DOHH2 (cell line): ENCODE results near the gene ALKBH8.

Source experiments
- H3F3A ChIP-seq: fragments of 200-600 bp; sonication (generic), shearing (Covaris generic); 2 replicates; pipeline ENCODE4 v1.6.0; 2016; ENCODE audit warnings: antibody characterized with exemption, mild to moderate bottlenecking; ENCODE audit not compliant: control insufficient read depth, insufficient read depth
- H3K27ac ChIP-seq: fragments of 200-600 bp; sonication (generic); 2 replicates; pipeline ENCODE4 v1.5.1; 2014; ENCODE audit warnings: low read depth, mild to moderate bottlenecking, low read length, moderate library complexity
- H3K27me3 ChIP-seq: fragments of 200-600 bp; sonication (generic); 2 replicates; pipeline ENCODE4 v1.6.1; 2014; ENCODE audit warnings: mild to moderate bottlenecking, low read length, mixed read lengths; ENCODE audit not compliant: control insufficient read depth
- H3K36me3 ChIP-seq: fragments of 200-600 bp; sonication (generic); 2 replicates; pipeline ENCODE4 v1.6.1; 2014; ENCODE audit warnings: mild to moderate bottlenecking, low read length, moderate library complexity, mixed read lengths; ENCODE audit not compliant: control insufficient read depth
- H3K4me1 ChIP-seq: fragments of 200-600 bp; sonication (generic); 2 replicates; pipeline ENCODE4 v1.6.1; 2014; ENCODE audit warnings: mild to moderate bottlenecking, low read length, mixed read lengths; ENCODE audit not compliant: control insufficient read depth
- H3K4me2 ChIP-seq: fragments of 200-600 bp; sonication (generic); 2 replicates; pipeline ENCODE4 v1.6.0; 2014; ENCODE audit warnings: mild to moderate bottlenecking, low read length, moderate library complexity
- H3K4me3 ChIP-seq: fragments of 200-600 bp; sonication (generic); 2 replicates; pipeline ENCODE4 v1.5.1; 2014; ENCODE audit warnings: mild to moderate bottlenecking, low read length, mixed read lengths
- H3K79me2 ChIP-seq: fragments of 200-600 bp; sonication (generic); 2 replicates; pipeline ENCODE4 v1.6.1; 2014; ENCODE audit warnings: mild to moderate bottlenecking, low read length, mixed read lengths; ENCODE audit not compliant: control insufficient read depth
- H3K9me2 ChIP-seq: fragments of 200-600 bp; sonication (generic); replicated peaks from 2 replicates; pipeline ENCODE4 v1.6.1; 2014; ENCODE audit warnings: mild to moderate bottlenecking, low read length, mixed read lengths; ENCODE audit not compliant: control insufficient read depth
- H3K9me3 ChIP-seq: fragments of 200-600 bp; sonication (generic); 2 replicates; pipeline ENCODE4 v1.6.1; 2014; ENCODE audit warnings: antibody characterized with exemption, low read length, mixed read lengths; ENCODE audit not compliant: control insufficient read depth, insufficient read depth
- H4K20me1 ChIP-seq: fragments of 200-600 bp; sonication (generic); 2 replicates; pipeline ENCODE4 v1.6.0; 2014; ENCODE audit warnings: low read depth, mild to moderate bottlenecking, antibody characterized with exemption, low read length, moderate library complexity; ENCODE audit not compliant: control insufficient read depth, insufficient read depth
- EZH2phosphoT487 ChIP-seq: fragments of 200-600 bp; sonication (generic); IDR thresholded peaks from 2 replicates; pipeline ENCODE4 v1.6.1; 2017; ENCODE audit warnings: borderline replicate concordance, mild to moderate bottlenecking, antibody characterized with exemption, low read length, moderate library complexity, mixed read lengths
- TF ChIP-seq, protein P1 (sequence below): fragments of 200-600 bp; sonication (generic); IDR thresholded peaks from one replicate; pipeline ENCODE4 v1.5.1; 2014; ENCODE audit warnings: antibody characterized with exemption, mild to moderate bottlenecking, low read depth, low read length; ENCODE audit not compliant: poor library complexity, severe bottlenecking

ALKBH8 gene

GRCh38 chr11:107494055-107494454 is 71.5 kb downstream of the ALKBH8 start:
- H4K20me1 ChIP-seq, result no peaks in the 10 kb centered on the region
- TF ChIP-seq, protein P1, sequence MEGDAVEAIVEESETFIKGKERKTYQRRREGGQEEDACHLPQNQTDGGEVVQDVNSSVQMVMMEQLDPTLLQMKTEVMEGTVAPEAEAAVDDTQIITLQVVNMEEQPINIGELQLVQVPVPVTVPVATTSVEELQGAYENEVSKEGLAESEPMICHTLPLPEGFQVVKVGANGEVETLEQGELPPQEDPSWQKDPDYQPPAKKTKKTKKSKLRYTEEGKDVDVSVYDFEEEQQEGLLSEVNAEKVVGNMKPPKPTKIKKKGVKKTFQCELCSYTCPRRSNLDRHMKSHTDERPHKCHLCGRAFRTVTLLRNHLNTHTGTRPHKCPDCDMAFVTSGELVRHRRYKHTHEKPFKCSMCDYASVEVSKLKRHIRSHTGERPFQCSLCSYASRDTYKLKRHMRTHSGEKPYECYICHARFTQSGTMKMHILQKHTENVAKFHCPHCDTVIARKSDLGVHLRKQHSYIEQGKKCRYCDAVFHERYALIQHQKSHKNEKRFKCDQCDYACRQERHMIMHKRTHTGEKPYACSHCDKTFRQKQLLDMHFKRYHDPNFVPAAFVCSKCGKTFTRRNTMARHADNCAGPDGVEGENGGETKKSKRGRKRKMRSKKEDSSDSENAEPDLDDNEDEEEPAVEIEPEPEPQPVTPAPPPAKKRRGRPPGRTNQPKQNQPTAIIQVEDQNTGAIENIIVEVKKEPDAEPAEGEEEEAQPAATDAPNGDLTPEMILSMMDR, result no peak
- no peak for TF ChIP-seq EZH2phosphoT487
- H3K27ac ChIP-seq, result no peak overlapping the region
- H3K9me2 ChIP-seq, result no peaks in the 10 kb centered on the region
- no peaks in the 10 kb centered on the region for H3K27me3 ChIP-seq
- no peaks in the 10 kb centered on the region for H3K4me1 ChIP-seq
- no peaks in the 10 kb centered on the region for H3K36me3 ChIP-seq
- H3K9me3 ChIP-seq, result no peaks in the 10 kb centered on the region
- H3K79me2 ChIP-seq, result no peaks in the 10 kb centered on the region
- no peaks in the 10 kb centered on the region for H3F3A ChIP-seq
- no peak overlapping the region for H3K4me2 ChIP-seq
- no peak overlapping the region for H3K4me3 ChIP-seq

DNA sequence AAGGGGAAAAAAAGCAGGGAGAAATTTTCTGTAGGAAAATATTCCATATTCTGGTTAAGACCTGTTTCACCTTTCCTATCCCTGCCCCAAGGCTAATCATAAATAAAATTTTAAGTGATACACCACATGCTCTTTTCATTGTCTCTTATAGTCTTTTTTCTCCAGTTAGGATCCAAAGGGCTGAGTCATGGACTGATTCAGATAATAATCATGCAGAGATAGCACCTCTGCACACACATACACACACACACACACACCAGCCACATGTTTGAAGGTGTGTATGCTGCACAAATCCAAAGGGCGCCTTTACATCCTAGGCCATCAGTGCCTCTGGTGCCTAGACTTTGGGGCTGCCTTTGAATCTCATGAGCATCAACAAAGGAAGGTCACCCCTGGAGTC is 72.4 kb downstream of the ALKBH8 start:
- TF ChIP-seq EZH2phosphoT487, result no peak
- TF ChIP-seq, protein P1, result no peak
- Histone ChIP-seq H3K4me3 (no peak overlapping the region), H3K27me3 (no peaks in the 10 kb centered on the region)

GRCh38 chr11:107490836-107491235 is 74.7 kb downstream of the ALKBH8 start:
- Histone ChIP-seq H3K27me3 (no peaks in the 10 kb centered on the region), H3K27ac (no peak overlapping the region), H3K79me2 (no peaks in the 10 kb centered on the region), H3K36me3 (no peaks in the 10 kb centered on the region), H3K9me3 (no peaks in the 10 kb centered on the region), H3F3A (no peaks in the 10 kb centered on the region), H3K4me2 (no peak overlapping the region), H4K20me1 (no peaks in the 10 kb centered on the region), H3K4me1 (no peaks in the 10 kb centered on the region), H3K9me2 (no peaks in the 10 kb centered on the region), H3K4me3 (no peak overlapping the region)
- TF ChIP-seq EZH2phosphoT487, result no peak
- TF ChIP-seq, protein P1, result no peak

More for the DNA sequence above, 72.4 kb downstream of the ALKBH8 start:
- no peaks in the 10 kb centered on the region for H3K9me3 ChIP-seq
- no peaks in the 10 kb centered on the region for H3K9me2 ChIP-seq
- H3K79me2 ChIP-seq, result no peaks in the 10 kb centered on the region
- no peak overlapping the region for H3K27ac ChIP-seq
- no peaks in the 10 kb centered on the region for H3K36me3 ChIP-seq
- no peak overlapping the region for H3K4me2 ChIP-seq
- no peaks in the 10 kb centered on the region for H3F3A ChIP-seq
- no peaks in the 10 kb centered on the region for H3K4me1 ChIP-seq
- no peaks in the 10 kb centered on the region for H4K20me1 ChIP-seq

GRCh38 chr11:107482234-107482633 is 83.3 kb downstream of the ALKBH8 start:
- Histone ChIP-seq H3F3A (no peaks in the 10 kb centered on the region), H4K20me1 (no peaks in the 10 kb centered on the region), H3K27ac (no peak overlapping the region), H3K36me3 (no peaks in the 10 kb centered on the region), H3K4me1 (no peaks in the 10 kb centered on the region), H3K9me3 (no peaks in the 10 kb centered on the region), H3K4me2 (no peak overlapping the region), H3K79me2 (no peaks in the 10 kb centered on the region), H3K4me3 (no peak overlapping the region), H3K9me2 (no peaks in the 10 kb centered on the region), H3K27me3 (peaks cover 1% of the 10 kb centered on the region)
- TF ChIP-seq, protein P1, result no peak
- TF ChIP-seq EZH2phosphoT487, result no peak
